ENCODE data around the gene LTBR.
A peak's percentile ranks its signal among the peaks of the same experiment; 100 is the strongest.

Gene LTBR

GRCh38 chr12:6420364-6420763, 36.4 kb downstream of the LTBR start:
- TF ChIP-seq, protein P1, sequence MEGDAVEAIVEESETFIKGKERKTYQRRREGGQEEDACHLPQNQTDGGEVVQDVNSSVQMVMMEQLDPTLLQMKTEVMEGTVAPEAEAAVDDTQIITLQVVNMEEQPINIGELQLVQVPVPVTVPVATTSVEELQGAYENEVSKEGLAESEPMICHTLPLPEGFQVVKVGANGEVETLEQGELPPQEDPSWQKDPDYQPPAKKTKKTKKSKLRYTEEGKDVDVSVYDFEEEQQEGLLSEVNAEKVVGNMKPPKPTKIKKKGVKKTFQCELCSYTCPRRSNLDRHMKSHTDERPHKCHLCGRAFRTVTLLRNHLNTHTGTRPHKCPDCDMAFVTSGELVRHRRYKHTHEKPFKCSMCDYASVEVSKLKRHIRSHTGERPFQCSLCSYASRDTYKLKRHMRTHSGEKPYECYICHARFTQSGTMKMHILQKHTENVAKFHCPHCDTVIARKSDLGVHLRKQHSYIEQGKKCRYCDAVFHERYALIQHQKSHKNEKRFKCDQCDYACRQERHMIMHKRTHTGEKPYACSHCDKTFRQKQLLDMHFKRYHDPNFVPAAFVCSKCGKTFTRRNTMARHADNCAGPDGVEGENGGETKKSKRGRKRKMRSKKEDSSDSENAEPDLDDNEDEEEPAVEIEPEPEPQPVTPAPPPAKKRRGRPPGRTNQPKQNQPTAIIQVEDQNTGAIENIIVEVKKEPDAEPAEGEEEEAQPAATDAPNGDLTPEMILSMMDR (IDR thresholded peaks at IDR 0.05; ENCODE audit: insufficient read depth, low read length, poor library complexity, severe bottlenecking) = no peak
- TF ChIP-seq EZH2phosphoT487 (conservative IDR thresholded peaks at IDR 0.05; ENCODE audit: low read length) = no peak
- H3K27me3 ChIP-seq (ENCODE audit: low read length) = no peaks in the 10 kb centered on the region
- H4K20me1 ChIP-seq (ENCODE audit: low read depth, low read length) = no peaks in the 10 kb centered on the region
- H3F3A ChIP-seq (ENCODE audit: insufficient read depth) = peaks cover 13% of the 10 kb centered on the region
- H3K9me3 ChIP-seq (ENCODE audit: insufficient read depth, low read length) = no peaks in the 10 kb centered on the region
- no peak overlapping the region for H2AFZ ChIP-seq (ENCODE audit: low read depth, low read length, severe bottlenecking)
- no peak overlapping the region for H3K4me2 ChIP-seq (ENCODE audit: low read depth, low read length, poor library complexity, severe bottlenecking)
- H3K9ac ChIP-seq (ENCODE audit: low read length) = no peak overlapping the region
- no peak overlapping the region for H3K4me3 ChIP-seq (ENCODE audit: insufficient read depth, low read length, poor library complexity, severe bottlenecking)
- no peaks in the 10 kb centered on the region for H3K79me2 ChIP-seq (ENCODE audit: insufficient read depth, low read length)
- no peaks in the 10 kb centered on the region for H3K9me2 ChIP-seq (replicated peaks; ENCODE audit: insufficient read depth, low read length)
- H3K36me3 ChIP-seq (ENCODE audit: low read length) = no peaks in the 10 kb centered on the region
- H3K27ac ChIP-seq (ENCODE audit: low read depth, low read length) = no peak overlapping the region

DNA sequence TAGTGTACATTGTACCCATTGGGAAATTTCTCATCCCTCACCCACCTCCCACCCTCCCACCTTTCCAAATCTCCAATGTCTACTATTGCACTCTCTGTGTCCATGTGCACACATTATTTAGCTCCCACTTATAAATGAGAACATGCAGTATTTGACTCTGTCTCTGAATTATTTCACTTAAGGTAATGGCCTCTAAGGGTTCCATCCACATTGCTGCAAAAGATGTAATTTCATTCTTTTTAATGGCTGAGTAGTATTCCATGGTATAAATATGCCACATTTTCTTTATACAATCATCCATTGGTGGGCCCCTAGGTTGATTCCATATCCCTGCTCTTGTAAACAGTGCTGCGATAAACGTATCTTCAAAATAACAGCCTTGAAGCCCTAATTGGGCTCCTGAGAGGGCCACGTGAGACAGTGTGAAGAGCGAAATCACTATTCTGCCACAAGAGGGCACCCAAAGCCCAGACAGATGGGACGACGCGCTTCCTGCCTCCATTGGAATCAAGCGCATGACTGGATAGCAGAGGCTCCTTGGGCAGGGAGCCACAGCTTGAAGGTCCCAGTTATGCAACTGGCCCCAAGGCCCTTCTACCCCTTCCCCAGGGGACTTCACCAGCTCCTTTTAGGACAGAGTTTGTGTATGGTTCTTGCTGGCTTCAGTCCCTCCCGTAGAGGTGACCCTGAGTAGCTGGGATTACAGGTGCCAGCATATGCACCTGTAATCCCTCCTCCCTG, 39.5 kb downstream of the LTBR start:
- Histone ChIP-seq H3K4me3 (ENCODE audit: insufficient read depth, low read length, poor library complexity, severe bottlenecking) (no peak overlapping the region), H3K36me3 (ENCODE audit: low read length) (no peaks in the 10 kb centered on the region), H3K27me3 (ENCODE audit: low read length) (no peaks in the 10 kb centered on the region), H3K9ac (ENCODE audit: low read length) (peak overlapping the region; percentile 36), H3K27ac (ENCODE audit: low read depth, low read length) (peak overlapping the region; percentile 94), H2AFZ (ENCODE audit: low read depth, low read length, severe bottlenecking) (peak overlapping the region; percentile 72), H3K9me3 (ENCODE audit: insufficient read depth, low read length) (no peaks in the 10 kb centered on the region), H3K9me2 (replicated peaks; ENCODE audit: insufficient read depth, low read length) (no peaks in the 10 kb centered on the region), H3K79me2 (ENCODE audit: insufficient read depth, low read length) (no peaks in the 10 kb centered on the region), H3K4me2 (ENCODE audit: low read depth, low read length, poor library complexity, severe bottlenecking) (peak overlapping the region; percentile 34), H3F3A (ENCODE audit: insufficient read depth) (peaks cover 44% of the 10 kb centered on the region), H4K20me1 (ENCODE audit: low read depth, low read length) (no peaks in the 10 kb centered on the region)
- TF ChIP-seq, protein P1 (IDR thresholded peaks at IDR 0.05; ENCODE audit: insufficient read depth, low read length, poor library complexity, severe bottlenecking) = peak; percentile 78
- TF ChIP-seq EZH2phosphoT487 (conservative IDR thresholded peaks at IDR 0.05; ENCODE audit: low read length) = no peak

GRCh38 chr12:6424008-6424347, 40.0 kb downstream of the LTBR start:
- Histone ChIP-seq H2AFZ (ENCODE audit: low read depth, low read length, severe bottlenecking) (peak overlapping the region; percentile 72), H3K4me2 (ENCODE audit: low read depth, low read length, poor library complexity, severe bottlenecking) (peak overlapping the region; percentile 34), H3K9me2 (replicated peaks; ENCODE audit: insufficient read depth, low read length) (no peaks in the 10 kb centered on the region), H3K79me2 (ENCODE audit: insufficient read depth, low read length) (no peaks in the 10 kb centered on the region), H3K36me3 (ENCODE audit: low read length) (no peaks in the 10 kb centered on the region), H3K27me3 (ENCODE audit: low read length) (no peaks in the 10 kb centered on the region), H3K9me3 (ENCODE audit: insufficient read depth, low read length) (no peaks in the 10 kb centered on the region), H4K20me1 (ENCODE audit: low read depth, low read length) (no peaks in the 10 kb centered on the region), H3F3A (ENCODE audit: insufficient read depth) (peaks cover 48% of the 10 kb centered on the region), H3K4me3 (ENCODE audit: insufficient read depth, low read length, poor library complexity, severe bottlenecking) (no peak overlapping the region), H3K9ac (ENCODE audit: low read length) (peak overlapping the region; percentile 36), H3K27ac (ENCODE audit: low read depth, low read length) (peak overlapping the region; percentile 94)
- TF ChIP-seq EZH2phosphoT487 (conservative IDR thresholded peaks at IDR 0.05; ENCODE audit: low read length) = no peak
- TF ChIP-seq, protein P1 (IDR thresholded peaks at IDR 0.05; ENCODE audit: insufficient read depth, low read length, poor library complexity, severe bottlenecking) = no peak

Data from SU-DHL-6 (cell line).